Retinal pigment epithelial cell (primary cell): Measurements from ENCODE around the gene NBAS.
"Not testable (repeated sequence)": the region's sequence is repeated elsewhere in the genome, so short reads cannot be mapped to it uniquely, and the experiment has no call there.

Experiments
- DNase-seq: peaks from one replicate; pipeline ENCODE4 v3.0.0-alpha.2; 2010; ENCODE audit warnings: low read depth
- H3K4me3 ChIP-seq: 2 replicates; pipeline ENCODE4 v1.5.1; 2011; ENCODE audit warnings: mild to moderate bottlenecking, low read length, control low read depth, moderate library complexity
- TF ChIP-seq, protein P1 (sequence below): conservative IDR thresholded peaks from 2 replicates; pipeline ENCODE4 v1.5.1; 2011; ENCODE audit warnings: low read depth, low read length, control low read depth, inconsistent platforms

NBAS gene

DNA sequence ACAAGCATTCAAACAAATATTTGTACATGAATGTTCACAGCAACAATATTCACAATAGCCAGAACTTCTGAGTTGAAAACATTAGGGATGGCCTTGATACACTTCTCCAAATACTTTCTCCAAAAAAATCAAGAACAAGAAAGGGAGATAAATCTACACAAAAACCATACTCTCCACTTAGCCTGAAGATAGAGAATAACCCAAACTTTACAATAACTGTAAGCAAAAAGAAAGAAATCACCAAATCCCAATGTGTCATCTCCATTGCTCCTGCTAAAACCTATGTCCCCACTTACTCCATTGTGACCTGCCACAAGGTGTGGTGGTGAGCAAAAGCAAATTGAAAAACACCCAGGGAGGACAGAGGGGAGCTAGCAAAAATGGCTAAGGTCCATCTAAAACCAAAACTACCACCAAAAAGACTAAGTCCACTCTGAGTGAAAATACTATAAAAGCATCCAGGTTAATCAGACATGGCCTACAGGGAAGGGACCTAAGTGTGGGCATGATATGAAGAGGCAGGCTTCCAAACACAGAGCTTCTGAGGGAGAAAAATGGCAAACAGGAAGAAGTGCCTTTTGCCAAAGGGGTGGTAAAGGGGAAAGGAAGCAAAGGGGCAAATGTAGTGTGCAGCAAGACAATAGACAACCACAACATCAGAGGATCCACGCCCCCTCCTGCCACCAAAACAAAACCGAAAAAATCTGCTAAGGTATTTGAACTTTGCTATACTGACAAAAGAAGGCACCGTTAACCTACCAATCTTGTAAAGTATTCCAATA lies 56.1 kb downstream of the NBAS start:
- DNase-seq: no peak
- TF ChIP-seq, protein P1, sequence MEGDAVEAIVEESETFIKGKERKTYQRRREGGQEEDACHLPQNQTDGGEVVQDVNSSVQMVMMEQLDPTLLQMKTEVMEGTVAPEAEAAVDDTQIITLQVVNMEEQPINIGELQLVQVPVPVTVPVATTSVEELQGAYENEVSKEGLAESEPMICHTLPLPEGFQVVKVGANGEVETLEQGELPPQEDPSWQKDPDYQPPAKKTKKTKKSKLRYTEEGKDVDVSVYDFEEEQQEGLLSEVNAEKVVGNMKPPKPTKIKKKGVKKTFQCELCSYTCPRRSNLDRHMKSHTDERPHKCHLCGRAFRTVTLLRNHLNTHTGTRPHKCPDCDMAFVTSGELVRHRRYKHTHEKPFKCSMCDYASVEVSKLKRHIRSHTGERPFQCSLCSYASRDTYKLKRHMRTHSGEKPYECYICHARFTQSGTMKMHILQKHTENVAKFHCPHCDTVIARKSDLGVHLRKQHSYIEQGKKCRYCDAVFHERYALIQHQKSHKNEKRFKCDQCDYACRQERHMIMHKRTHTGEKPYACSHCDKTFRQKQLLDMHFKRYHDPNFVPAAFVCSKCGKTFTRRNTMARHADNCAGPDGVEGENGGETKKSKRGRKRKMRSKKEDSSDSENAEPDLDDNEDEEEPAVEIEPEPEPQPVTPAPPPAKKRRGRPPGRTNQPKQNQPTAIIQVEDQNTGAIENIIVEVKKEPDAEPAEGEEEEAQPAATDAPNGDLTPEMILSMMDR: no peak
- no peak overlapping the region for H3K4me3 ChIP-seq

DNA sequence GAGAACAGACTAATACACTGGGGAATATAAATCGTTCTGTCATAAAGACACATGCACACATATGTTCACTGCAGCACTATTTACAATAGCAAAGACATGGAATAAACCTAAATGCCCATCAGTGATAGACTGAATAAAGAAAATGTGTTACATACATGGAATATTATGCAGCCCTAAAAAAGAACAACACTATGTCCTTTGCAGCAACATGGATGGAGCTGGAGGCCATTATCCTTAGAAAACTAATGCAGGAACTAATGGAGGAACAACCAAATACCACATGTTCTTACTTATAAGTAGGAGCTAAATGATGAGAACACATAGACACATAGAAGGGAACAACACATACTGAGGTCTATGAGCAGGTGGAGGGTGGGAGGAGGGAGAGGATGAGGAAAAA lies 61.9 kb downstream of the NBAS start:
- H3K4me3 ChIP-seq: not testable (repeated sequence)

DNA sequence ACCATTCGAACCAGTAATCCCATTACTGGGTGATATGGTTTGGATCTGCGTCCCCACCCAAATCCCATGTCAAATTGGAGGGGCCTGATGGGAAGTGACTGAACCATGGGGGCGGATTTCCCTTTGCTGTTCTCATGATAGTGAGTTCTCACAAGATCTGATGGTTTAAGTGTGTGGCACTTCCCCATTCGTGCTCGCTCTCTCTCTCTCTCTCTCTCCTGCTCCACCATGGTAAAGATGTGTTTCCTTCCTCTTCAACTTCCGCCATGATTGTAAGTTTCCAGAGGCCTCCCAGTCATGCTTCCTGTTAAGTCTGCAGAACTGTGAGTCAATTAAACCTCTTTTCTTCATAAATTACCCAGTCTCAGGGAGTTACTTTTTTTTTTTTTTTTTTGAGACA lies 62.6 kb downstream of the NBAS start:
- no peak overlapping the region for H3K4me3 ChIP-seq
- DNase-seq: no peak
- TF ChIP-seq, protein P1: no peak

More for the DNA sequence above, 61.9 kb downstream of the NBAS start:
- not testable (repeated sequence) for DNase-seq

DNA sequence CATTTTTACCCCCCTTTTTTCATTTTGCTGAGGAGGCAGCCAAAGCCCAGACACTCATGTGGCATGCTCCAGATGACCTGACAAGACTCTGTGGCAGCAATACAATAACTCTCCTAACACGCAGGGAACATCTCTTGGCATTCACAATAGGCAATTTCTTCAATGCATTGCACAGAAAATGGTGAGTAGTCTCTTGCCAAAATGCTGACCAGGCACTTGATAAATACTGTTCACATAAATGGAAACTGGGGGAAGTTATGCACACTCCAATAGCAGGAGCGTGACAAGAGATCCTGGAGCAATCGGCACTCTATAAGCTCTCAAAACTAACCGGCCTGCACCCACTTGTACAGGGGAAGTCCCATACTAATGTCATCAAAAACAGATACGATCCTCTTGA lies 66.3 kb downstream of the NBAS start:
- DNase-seq: no peak
- TF ChIP-seq, protein P1: no peak

DNA sequence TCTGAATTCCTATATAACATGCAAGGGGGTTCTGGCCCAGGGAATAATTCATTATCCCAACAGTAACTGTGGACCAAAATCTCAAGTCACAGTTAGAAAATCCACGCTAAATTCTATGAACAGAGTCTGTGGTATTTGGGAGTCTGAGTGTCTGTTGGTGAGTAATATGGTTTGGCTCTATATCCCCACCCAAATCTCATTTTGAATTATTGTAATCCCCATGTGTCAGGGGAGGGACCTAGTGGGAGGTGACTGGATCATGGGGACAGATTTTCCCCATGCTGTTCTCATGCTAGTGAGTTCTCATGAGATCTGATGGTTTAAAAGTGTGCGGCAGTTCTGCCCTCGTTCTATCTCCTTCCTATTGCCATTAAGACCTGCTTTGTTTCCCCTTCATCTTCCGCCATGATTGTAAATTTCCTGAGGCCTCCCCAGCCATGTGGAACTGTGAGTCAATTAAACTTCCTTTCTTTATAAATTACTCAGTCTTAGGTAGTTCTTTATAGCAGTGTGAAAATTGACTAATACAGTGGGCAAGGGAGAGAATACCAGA lies 68.3 kb downstream of the NBAS start:
- TF ChIP-seq, protein P1: no peak
- DNase-seq: no peak
- no peak overlapping the region for H3K4me3 ChIP-seq

More for the DNA sequence above, 66.3 kb downstream of the NBAS start:
- no peak overlapping the region for H3K4me3 ChIP-seq

DNA sequence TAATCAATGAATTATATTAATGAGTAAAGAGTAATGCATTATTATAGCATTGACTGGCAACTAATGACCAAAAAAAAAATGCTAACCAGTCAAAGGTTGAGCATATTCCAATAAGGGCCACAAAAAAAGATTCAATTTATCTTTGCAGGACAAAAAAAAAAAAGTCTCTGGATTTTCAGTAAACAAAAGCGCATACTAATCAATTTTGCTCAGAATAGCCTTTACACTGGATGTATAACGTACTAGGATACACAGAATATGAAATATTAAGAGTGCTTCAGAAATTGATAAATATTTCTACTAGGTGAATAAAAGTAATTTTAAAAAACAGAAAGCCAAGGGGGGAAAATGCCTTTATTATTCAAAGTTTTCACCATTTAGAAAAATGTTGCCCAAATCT lies 74.4 kb downstream of the NBAS start:
- H3K4me3 ChIP-seq: no peak overlapping the region
- DNase-seq: no peak
- TF ChIP-seq, protein P1: no peak

DNA sequence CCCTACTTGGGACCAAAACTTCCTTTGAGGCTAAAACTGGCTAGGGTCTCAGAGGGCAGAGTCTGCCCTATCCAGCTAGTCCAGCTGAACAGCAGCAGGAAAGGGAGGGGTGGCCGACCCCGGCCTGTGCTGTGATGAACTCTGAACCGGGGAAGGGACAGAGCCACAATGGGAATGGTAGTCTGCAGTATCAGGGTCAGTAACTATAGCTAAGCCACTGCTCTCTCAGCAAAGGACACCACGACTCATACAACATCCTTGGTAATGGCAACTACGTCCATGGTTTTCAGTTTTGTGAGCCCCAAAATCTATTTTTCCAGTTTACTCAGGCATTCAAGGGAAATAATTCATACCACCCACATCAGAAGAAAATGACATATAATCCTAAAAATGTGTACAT lies 75.2 kb downstream of the NBAS start:
- no peak overlapping the region for H3K4me3 ChIP-seq
- TF ChIP-seq, protein P1: no peak
- DNase-seq: no peak
